HG02678 (cell line): ENCODE measurements around the gene ATP6V1F.

ENCODE experiments used
- ATAC-seq: cut with Tn5 transposase; IDR thresholded peaks from one replicate; pipeline ENCODE4 v1.9.1; 2021; ENCODE audit warnings: mild to moderate bottlenecking, moderate library complexity; ENCODE audit not compliant: unreplicated experiment

The ATP6V1F gene

GRCh38 chr7:128881458-128882125, 18.9 kb downstream of the ATP6V1F start:
- no peak for ATAC-seq

DNA sequence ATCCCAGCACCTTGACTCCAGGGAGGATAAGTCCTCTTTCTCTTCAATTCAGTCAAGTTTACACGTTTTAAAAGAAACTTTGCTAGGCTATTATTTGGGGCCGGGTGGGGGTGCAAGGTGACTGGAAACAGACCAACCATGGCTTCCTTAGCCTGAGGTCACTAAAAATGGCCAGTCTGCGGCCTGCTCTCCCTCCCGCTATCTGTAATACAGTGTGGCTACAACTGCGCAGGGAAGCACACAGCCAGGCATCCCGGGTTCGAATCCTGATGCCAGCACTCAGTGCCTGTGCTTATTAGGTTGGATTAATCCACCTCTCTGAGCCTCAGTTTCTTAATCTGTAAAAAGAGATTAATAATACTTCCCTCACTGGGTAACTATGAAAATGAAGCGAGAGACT, 19.5 kb downstream of the ATP6V1F start:
- no peak for ATAC-seq

DNA sequence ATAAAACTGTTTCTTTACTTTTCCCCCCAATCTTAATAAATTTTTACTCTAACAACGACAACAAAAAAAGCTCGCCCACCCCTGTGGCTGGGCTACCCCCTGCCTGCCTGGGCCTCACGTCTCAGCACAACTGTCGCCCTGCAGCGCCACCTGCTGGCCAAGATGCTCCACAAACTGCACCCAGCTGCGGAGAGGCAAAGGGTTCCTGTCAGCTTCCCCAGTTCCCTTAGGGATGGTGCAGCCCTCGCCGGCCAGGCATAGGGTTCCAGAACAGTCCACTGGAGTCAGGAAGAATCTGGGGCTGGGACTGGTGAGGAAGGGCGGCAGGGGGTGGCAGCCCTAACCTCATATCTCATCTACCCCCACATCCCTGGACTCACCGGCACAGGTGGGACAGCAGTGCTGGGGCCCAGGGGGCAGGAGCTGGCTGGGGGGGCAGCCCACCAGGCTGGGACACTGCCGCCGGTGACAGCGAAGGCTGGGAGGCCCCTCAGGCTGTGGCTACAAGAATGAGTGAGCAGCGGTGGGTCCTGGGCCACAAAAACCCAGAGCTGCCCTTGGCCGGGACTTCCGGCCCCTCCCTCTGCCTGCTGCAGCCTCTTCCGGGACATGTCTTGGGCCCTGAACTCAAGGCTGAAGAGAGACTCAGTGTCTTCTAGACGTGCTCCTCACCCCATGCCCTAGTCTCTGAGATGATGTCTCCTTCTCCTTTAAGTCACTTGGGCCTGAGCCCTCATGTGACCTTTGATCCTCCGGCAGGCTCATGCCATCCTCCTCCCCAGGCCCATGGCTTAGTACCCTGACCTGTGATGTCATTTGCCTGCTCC, 21.2 kb downstream of the ATP6V1F start:
- ATAC-seq = peak; percentile 72

DNA sequence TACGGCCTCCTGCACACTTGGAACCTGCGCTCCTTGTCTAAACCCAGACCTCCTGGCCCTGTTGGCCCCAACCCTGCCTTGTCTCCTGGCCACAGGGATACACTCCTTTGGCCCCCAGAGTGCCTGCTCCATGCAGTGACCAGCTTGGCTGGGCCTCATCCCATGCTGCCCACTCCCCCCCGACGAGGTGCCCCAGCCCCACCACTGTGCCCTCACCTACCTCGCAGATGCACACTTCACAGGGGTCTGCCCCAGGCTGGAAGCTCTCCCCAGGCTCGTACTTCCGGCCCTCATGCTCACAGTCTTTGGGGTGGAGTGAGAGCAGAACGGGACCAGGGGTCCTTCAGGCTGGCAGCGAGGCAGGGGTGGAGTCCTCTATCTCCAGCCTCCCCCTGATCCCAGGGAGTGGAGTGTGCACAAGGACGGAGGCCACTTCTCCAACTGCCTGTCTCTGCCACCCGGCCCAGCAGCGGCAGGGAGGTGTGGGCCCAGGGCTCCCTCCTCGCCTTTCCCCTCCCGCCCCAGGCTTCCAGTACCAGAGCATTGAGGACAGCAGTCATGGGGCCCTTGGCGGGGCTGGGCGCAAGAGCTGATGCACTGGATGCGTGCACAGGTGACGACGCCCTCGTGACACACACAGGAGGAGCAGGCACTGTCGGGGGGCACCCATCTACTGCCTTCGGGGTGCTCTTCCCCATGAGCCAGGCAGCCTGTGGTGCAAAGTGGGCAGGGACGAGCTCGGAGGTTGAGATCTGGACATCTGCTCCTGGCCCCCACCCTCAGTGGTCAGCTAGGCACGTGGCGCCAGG, 22.1 kb downstream of the ATP6V1F start:
- no peak for ATAC-seq

GRCh38 chr7:128885370-128886187, 22.9 kb downstream of the ATP6V1F start:
- no peak for ATAC-seq

DNA sequence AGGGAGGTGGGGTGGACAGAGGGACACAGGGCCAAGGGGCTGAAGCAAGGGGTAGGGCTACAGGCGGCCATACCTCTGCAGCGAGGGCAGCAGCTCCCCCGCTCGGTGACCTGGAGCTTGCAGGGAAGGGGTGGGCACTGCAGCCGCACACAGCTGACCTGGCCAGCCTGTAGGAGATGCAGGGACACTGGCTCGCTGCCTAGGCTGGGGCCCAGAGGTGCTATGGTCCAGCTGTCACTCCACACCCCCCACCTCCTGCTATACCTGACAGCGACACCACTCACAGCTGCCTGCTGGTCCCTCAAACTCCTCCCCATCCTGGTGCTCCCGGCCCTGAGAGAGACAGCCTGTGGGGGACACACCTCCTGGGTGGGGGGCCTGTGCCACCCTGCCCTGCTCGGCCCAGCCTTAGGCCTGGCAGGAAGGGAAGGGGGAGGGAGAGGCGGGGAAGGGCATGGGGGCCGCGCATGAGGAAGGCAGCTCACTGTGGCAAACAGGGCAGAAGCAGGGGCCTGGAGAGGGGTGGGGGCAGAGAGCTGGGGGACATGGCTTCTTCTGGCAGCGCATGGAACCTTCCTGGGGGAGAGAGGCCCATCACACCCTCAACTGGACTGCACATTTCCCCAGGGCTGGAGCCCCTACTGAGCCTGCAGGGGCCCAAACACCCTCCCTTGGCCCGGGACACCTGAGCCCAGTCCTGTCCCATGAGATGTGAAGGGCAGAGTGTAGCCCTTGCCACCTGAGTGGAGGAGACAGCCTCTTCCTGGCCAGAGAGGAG, 23.9 kb downstream of the ATP6V1F start:
- ATAC-seq = no peak

GRCh38 chr7:128887169-128888038, 24.7 kb downstream of the ATP6V1F start:
- no peak for ATAC-seq

DNA sequence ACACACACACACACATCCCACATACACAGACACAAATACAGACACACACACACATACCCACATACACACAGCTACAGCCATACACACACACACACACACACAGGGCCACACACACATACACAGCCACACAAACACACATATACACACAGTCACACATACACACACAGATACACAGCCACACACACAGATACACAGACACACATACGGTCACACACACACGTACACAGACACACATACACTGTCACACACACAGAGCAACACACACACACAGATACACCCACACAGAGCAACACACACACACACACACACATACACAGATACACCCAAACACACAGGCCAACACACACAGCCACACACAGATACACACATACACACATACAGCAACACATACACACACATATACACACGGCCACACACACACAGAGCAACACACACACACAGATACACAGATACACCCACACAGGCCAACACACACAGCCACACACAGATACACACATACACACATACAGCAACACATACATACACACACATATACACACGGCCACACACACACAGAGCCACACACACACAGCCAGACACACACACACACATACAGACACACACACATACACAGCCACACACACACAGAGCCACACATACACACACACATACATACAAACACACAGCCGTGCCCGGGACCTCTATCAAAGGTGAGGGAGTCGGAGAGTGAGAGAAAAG, 25.5 kb downstream of the ATP6V1F start:
- ATAC-seq = no peak

- no peak for ATAC-seq
Measured at GRCh38 chr7:128888756-128889095, 26.1 kb downstream of the ATP6V1F start.

- no peak for ATAC-seq
Measured at GRCh38 chr7:128889121-128889520, 26.5 kb downstream of the ATP6V1F start.

- ATAC-seq = no peak
Measured at GRCh38 chr7:128890306-128891109, 27.9 kb downstream of the ATP6V1F start.

- no peak for ATAC-seq
Measured at GRCh38 chr7:128891110-128891941, 28.7 kb downstream of the ATP6V1F start.

DNA sequence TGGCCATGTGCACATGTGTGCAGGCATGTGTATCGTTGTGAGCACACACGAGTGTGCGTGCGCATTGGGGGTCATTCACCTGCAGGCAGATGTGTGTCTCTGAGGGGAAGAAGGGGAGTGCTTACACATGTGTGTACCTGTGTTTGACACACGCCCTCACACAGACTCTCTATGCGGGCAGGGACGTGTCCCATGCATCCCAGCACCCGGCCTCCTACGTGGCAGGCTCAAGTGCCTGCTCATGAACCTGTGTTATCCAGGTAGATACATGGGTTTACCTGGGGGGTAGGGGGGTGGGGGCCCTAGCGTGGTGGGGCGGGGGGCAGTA, 29.2 kb downstream of the ATP6V1F start:
- ATAC-seq = no peak

DNA sequence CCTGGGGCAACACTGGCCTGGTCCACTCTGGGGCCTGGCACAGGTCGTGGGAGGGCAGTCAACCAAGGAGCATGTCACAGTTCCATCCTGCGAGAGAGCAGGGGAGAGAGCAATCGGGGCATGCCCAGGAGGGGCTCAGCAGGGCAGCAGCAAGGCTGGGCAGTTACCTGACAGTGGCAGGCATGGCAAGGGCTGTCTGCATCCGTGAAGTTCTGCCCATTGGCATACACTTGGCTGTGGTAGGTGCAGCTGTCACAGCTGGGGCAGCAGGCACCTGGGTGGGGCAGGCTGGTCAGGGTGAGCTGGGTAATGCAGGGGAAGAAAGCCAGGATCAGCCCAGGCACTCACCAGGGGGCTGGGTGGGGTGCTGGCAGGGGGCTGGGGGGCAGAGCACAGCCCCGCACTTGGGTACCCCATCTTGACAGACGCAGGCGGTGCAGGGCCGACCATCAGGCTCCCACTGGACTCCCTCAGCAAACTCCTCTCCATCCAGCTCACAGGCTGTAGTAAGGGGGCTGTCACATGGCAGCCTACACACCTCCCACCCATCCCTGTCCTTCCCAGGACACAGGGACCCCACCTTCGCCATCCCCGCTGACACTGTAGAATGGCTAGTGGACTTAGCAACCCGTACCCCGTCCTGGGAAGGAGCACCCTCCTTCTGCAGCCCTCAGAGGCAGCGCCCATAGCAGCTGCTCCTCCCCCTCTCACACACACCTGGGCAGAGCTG, 30.0 kb downstream of the ATP6V1F start:
- ATAC-seq = no peak

DNA sequence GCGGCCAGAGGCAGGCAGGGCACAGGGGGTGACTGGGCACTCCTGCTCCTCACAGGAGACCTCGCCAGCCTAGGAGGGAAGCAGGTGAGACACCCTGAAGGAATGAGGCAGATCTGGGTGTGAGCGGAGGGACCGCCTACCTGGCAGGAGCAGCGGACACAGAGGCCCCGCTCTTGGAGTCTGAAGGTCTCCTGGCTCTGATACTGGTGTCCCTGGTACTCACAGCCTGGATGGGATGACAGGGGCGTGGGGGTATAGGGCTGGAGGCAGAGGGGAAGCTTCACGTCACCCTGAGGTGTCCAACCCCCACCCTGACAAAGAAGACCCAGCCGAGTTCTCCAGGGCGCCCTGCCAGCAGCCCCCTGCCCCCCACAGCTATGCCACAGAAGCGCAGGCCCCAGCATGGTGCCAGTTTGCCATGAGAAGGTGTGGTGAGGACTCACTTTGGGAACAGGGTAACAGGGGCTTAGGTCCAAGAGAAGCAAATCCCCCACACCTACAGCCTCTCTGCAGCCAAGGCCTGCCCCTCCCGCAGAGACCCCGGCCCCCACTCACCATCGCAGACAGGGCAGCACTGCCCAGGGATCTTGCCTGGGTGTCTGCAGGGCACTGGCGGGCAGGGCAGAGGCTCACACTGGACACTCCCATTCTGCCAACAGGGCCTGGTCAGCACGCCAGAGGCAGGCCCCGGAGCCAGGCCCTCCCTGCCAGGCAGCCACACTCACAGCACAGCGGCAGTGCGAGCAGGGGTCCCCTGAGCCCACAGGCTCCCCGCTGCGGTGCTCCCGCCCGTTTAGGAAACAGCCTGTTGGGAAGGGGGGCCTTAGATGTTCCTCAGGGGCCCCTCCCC, 30.8 kb downstream of the ATP6V1F start:
- no peak for ATAC-seq
